GM21825 (cell line): ENCODE data around the gene CLMN.
A peak's percentile ranks its signal among the peaks of the same experiment; 100 is the strongest.

Experiments
- ATAC-seq: cut with Tn5 transposase; IDR thresholded peaks from one replicate; pipeline ENCODE4 v1.9.1; 2021; ENCODE audit warnings: mild to moderate bottlenecking, moderate library complexity; ENCODE audit not compliant: unreplicated experiment

CLMN gene

DNA sequence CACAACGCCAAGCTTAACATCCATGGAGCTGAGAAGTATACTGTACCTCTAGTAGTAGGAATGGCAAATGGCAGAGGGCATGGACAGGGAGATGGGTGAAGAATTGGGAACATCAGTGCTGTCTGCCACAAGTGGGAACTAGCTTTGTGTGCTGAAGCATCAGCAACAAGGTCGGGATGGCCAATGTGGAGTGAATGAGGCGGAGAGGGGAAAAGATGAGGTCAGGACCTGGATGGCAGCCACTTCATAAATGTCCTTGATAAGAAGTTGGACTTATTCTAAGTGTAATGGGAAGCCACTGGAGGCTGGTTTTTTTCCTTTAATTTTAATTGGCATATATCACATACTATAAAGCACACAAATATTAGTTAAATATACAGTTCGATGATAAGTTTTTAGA is 21.9 kb upstream of the CLMN start:
- ATAC-seq, result no peak

DNA sequence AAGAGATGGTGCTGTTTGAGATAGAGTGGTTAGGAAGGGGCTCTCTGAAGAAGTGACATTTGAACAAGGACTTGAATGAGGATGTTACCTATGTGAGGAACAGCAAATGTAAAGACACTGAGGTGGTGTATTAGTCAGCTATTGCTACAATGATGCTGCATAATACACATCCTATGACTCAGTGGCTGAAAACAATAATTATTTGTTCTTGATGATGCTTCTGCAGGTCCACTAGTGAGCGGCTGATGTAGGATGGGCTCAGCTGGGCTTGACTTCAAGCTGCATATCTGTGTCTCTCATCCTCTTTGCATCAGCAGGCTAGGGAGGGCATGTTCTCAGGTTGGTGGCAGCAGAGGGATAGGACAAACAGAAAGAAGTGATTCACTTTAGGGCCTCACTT is 21.4 kb upstream of the CLMN start:
- ATAC-seq, result no peak

DNA sequence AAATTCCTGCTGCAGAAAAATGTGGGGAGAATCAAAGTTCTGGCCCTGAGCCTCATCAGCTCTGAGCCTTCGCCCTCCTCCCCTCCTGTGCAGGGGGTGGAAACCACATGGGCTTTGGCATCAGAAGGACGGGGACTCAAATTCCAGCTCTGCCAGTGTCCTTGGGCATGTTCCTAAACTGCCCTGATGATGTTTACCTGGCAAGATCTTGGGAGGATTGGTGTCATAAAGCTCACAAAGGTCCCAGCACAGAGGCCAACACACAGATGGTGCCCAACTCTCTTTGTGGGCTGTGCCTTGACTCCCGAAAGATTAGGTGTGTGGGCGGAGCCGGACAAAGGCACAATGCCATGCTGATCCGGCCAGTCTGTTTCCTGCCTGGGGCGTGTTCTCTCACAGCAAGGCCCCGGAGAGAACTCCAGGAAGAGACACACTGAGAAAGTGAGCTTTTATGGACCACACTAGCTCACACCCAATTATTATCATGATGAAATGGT is 20.5 kb upstream of the CLMN start:
- no peak for ATAC-seq

DNA sequence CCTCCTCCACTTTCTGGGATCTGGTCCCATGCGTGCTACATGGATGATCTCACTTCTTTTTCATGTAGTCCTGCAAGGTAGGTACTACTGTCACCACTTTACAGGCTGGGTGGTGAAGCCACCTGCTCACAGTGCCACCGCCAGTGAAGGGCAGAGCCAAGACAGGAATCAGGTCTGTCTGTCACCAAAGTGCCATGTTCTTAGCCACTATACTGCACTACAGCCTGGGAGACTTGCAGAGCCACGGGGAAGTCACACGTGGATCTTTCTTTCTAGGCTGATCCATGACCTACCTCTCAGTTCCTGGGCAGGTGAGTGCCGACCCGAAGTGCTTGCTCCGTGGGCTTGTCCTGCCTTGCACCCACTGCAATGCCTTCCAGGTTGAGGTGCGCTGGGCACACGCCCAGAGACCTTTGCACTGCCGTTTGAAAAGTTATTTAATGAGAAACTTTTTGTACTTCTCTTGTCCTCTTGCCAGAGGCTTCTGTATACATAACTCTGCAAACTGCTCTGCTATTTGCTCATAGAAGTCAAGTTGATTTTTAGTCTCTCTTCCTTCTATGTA is 19.7 kb upstream of the CLMN start:
- no peak for ATAC-seq

DNA sequence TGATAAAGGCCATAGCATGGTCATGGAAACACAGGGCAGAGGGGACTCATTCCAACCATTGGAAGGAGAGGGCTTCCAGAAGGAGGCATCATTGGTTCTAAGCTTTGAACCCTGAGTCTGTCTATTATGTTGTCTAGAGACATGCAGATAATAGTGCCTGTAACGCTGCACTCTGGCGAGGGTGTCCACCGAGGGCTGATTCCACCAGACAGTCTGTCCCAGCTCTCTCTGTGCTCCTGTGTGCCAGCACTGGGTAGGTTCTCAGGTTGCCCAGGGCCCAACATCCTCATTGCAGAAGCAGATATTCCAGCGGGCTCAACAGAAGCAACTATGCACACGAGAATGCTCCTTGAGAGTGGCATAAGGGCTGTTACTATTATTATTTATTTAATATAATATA is 18.7 kb upstream of the CLMN start:
- no peak for ATAC-seq

- ATAC-seq, result no peak
These were observed 17.4 kb upstream of the CLMN start for GRCh38 chr14:95337041-95337595.

GRCh38 chr14:95336192-95336760 is 16.6 kb upstream of the CLMN start:
- ATAC-seq, result no peak

DNA sequence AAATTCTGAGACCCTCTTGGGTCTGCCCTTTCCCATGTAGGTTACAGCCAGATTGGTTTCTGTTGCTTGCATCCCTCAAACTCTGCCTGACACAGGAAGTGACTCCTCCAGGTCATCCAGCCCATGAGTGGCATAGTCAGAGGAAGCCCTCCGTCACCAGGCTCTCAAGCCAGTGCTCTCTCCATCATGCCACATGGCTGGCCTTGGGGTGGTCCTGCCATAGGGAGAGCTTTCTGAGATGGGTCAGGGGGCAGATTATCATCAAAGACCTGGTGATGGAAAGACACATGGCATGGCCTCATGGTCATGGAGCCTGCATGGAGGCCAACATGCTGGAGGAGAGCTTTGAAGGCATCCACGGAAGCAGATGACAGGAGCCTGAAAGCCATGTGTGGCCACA is 15.4 kb upstream of the CLMN start:
- ATAC-seq, result no peak

GRCh38 chr14:95334044-95334443 is 14.3 kb upstream of the CLMN start:
- ATAC-seq, result no peak

GRCh38 chr14:95332641-95333040 is 12.9 kb upstream of the CLMN start:
- ATAC-seq, result no peak

DNA sequence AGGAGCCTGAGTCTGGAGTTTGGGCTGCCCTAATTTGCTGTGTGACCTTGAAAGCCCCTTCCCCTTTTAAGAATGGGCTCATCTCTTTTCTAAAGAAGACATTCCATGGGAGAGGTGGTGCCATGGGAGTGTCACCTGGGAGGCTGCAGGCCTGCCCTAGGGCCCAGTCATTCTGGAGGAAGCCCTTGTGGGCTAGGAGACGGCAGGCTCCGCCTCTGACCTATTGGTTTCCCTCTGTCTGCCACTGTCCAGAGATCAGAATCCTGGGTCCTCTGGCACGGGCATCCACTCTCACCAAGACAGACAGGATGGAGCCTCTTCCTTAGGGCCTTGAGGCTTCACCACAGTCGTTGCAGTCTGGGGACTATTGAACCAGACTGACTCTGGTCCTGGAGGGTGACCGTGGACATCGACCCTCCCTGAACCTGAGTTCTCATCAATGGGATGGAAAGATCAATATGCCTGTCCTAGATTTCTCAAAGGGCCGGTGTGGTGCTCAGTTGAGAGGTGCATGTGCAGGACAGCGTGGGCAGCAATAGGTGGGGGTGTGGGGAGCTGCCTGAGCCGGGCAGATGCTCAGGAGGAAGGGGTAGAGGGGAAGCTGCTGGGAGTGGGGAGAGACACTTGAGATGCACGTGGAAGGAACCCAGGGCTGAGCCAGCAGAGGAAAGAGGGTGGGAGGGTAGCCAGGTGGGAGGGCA is 12.2 kb upstream of the CLMN start:
- no peak for ATAC-seq

- no peak for ATAC-seq
These were observed 11.1 kb upstream of the CLMN start for GRCh38 chr14:95330591-95331370.

- no peak for ATAC-seq
These were observed 10.2 kb upstream of the CLMN start for GRCh38 chr14:95329941-95330340.

DNA sequence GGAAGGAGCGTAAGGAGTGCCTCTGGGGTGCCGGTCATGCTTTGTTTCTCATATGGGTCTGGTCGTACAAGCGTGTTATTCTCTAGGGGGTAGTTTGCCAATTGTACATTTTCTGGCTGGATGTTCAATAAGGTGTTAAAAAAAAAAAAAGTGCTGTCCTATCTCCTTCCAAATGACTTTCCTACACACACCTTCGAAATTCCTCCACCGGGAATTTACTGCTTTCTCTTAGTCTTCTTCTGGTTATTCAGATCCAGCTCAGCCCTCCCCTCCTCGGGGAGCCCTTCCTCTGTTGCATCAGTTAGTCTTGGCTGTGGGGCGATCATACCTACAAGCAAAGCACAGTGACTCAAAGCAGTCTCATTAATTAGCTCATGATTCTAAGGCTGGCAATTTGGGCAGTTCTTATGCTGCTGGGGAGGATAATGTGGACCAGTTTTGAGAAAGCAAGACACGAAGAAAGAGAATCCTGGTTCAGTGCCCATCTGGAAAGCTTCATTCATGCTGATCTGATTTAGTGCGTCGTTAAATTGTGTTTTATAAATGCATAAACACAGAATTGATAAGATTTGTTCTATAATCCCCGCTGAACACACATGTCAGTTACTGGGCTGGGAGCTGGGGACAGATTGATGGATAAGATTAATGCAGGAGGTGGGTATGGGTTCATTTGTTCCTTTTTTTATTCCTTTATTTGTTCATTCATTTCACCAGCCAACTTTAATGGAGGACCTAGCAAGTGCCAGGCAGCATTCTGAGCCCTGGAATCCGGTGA is 9.2 kb upstream of the CLMN start:
- ATAC-seq, result no peak

GRCh38 chr14:95327558-95328374 is 8.1 kb upstream of the CLMN start:
- peak; percentile 93 for ATAC-seq

DNA sequence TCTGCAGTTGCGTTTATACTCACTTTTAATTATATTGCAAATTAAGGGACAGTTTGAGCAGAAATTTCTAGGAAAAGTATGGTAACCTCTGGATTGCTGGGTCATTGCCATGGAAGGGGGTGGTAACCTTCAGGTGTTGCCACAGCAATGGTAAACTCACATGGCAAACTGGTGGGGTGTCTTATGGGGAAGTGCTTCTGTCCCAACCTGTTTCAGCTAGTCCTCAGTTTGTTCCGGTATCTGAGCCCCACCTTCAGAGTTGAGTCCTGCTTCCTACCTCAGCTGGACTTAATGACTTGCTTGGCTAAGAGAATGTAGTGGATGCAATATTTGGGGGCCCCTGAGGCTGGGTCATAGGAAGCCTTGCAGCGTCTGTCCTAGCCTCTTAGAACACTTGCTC is 7.3 kb upstream of the CLMN start:
- peak; percentile 18 for ATAC-seq

DNA sequence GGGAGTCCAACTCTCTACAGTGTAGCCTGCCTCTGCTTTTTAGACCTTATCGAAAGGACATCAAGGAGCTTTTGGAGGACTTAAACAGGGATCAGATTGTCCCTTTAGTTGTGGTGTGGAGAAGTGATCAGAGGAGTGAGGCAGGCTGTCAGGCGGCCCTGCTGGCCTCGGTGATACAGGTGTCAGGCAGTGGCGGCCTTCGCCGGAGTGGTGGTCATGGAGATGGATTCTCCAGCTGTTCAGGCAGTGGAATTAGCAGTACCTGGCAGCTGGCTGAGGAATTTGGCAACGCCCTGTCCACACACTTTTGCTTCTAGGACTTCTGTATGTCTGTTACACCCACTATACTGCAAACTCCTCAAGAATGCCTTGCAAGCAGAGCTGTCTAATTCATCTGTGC is 4.2 kb upstream of the CLMN start:
- ATAC-seq, result no peak

DNA sequence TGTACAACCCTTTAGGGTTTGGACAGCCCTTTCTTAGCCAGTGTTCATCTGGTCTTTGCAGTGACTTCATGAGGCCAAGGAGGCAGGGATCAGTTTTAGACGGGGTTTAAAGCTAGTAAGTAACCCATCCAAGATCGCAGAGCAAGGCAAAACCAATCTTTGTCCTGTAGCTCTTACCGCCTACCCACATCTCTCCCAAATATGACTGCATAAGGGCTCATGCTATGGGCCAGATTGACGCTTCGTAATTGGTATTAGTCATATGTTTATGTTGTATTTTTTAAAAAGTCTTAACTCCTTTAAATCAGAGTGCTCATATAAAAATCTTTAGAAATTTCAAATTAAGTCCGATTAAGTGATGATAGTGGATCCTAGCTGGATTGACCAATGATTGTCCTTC is 3.7 kb upstream of the CLMN start:
- ATAC-seq, result no peak

GRCh38 chr14:95322651-95323050 is 2.9 kb upstream of the CLMN start:
- no peak for ATAC-seq
